SK-N-SH treated with all-trans-retinoic acid at 6 μM for 48 hours (cell line): Measurements from ENCODE around the gene UBL3.

Source experiments
- ATAC-seq: fragments of 200-7000 bp; cut with Tn5 transposase; 3 replicates; pipeline ENCODE4 v1.9.1; 2020; ENCODE audit warnings: mild to moderate bottlenecking, moderate library complexity
- ARNTL ChIP-seq: fragments of 450-650 bp; formaldehyde crosslinking; IDR thresholded peaks from 2 replicates; pipeline ENCODE4 v1.5.0; 2020; ENCODE audit warnings: low read depth, mild to moderate bottlenecking, moderate library complexity, borderline replicate concordance
- GLIS3 ChIP-seq: fragments of 250-450 bp; sonication (Bioruptor Pico); IDR thresholded peaks from 2 replicates; pipeline ENCODE4 v1.5.0; 2020; ENCODE audit warnings: mild to moderate bottlenecking, moderate library complexity
- ISL1 ChIP-seq: fragments of 250-450 bp; sonication (Bioruptor Pico); IDR thresholded peaks from 2 replicates; pipeline ENCODE4 v2.1.2; 2022; ENCODE audit warnings: mild to moderate bottlenecking, moderate library complexity
- POU6F1 ChIP-seq: fragments of 250-450 bp; sonication (Bioruptor Pico); IDR thresholded peaks from 2 replicates; pipeline ENCODE4 v1.8.0; 2021; ENCODE audit warnings: low read depth, mild to moderate bottlenecking, moderate library complexity, borderline replicate concordance
- TCF4 ChIP-seq: fragments of 250-450 bp; sonication (Bioruptor Pico); IDR thresholded peaks from 2 replicates; pipeline ENCODE4 v1.8.0; 2021; ENCODE audit warnings: mild to moderate bottlenecking, moderate library complexity, borderline replicate concordance
- ZC3H10 ChIP-seq: fragments of 250-450 bp; sonication (Bioruptor Pico); IDR thresholded peaks from 2 replicates; pipeline ENCODE4 v1.5.1; 2021; ENCODE audit warnings: mild to moderate bottlenecking, moderate library complexity
- TF ChIP-seq, protein P1 (sequence below): fragments of 250-450 bp; sonication (Bioruptor Pico); IDR thresholded peaks from 2 replicates; pipeline ENCODE4 v1.5.1; 2021; ENCODE audit warnings: mild to moderate bottlenecking, moderate library complexity

UBL3 gene

GRCh38 chr13:29716493-29716892 is 133.9 kb downstream of the UBL3 start:
- TF ChIP-seq POU6F1 (CRISPR knock-in tag) (no peak), ARNTL (no peak), TCF4 (CRISPR knock-in tag) (no peak), GLIS3 (CRISPR knock-in tag) (no peak), ZC3H10 (CRISPR knock-in tag) (no peak), ISL1 (no peak)
- TF ChIP-seq, protein P1, sequence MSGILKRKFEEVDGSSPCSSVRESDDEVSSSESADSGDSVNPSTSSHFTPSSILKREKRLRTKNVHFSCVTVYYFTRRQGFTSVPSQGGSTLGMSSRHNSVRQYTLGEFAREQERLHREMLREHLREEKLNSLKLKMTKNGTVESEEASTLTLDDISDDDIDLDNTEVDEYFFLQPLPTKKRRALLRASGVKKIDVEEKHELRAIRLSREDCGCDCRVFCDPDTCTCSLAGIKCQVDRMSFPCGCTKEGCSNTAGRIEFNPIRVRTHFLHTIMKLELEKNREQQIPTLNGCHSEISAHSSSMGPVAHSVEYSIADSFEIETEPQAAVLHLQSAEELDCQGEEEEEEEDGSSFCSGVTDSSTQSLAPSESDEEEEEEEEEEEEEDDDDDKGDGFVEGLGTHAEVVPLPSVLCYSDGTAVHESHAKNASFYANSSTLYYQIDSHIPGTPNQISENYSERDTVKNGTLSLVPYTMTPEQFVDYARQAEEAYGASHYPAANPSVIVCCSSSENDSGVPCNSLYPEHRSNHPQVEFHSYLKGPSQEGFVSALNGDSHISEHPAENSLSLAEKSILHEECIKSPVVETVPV (CRISPR knock-in tag): no peak
- ATAC-seq: no peak
